OCI-LY7 (cell line): ENCODE results near the gene SLC8A1.

Source experiments
- EZH2phosphoT487 ChIP-seq: fragments of 200-600 bp; sonication (generic); IDR thresholded peaks from 2 replicates; pipeline ENCODE4 v1.6.1; 2018; ENCODE audit warnings: low read depth, borderline replicate concordance, mild to moderate bottlenecking, mixed run types, antibody characterized with exemption, low read length, moderate library complexity, mixed read lengths
- TF ChIP-seq, protein P1 (sequence below): fragments of 200-600 bp; sonication (generic); conservative IDR thresholded peaks from 2 replicates; pipeline ENCODE4 v1.5.1; 2014; ENCODE audit warnings: mild to moderate bottlenecking, antibody characterized with exemption, low read length, moderate library complexity, mixed read lengths

- TF ChIP-seq, protein P1, sequence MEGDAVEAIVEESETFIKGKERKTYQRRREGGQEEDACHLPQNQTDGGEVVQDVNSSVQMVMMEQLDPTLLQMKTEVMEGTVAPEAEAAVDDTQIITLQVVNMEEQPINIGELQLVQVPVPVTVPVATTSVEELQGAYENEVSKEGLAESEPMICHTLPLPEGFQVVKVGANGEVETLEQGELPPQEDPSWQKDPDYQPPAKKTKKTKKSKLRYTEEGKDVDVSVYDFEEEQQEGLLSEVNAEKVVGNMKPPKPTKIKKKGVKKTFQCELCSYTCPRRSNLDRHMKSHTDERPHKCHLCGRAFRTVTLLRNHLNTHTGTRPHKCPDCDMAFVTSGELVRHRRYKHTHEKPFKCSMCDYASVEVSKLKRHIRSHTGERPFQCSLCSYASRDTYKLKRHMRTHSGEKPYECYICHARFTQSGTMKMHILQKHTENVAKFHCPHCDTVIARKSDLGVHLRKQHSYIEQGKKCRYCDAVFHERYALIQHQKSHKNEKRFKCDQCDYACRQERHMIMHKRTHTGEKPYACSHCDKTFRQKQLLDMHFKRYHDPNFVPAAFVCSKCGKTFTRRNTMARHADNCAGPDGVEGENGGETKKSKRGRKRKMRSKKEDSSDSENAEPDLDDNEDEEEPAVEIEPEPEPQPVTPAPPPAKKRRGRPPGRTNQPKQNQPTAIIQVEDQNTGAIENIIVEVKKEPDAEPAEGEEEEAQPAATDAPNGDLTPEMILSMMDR = no peak
- TF ChIP-seq EZH2phosphoT487 = no peak
These were observed 292.6 kb downstream of the SLC8A1 start for GRCh38 chr2:40159333-40159732.
